GM18867 (cell line): ENCODE results near the gene SERPINB10.

Experiments
- ATAC-seq: cut with Tn5 transposase; IDR thresholded peaks from one replicate; pipeline ENCODE4 v1.9.1; 2021; ENCODE audit warnings: mild to moderate bottlenecking, moderate library complexity; ENCODE audit not compliant: unreplicated experiment

SERPINB10 gene

DNA sequence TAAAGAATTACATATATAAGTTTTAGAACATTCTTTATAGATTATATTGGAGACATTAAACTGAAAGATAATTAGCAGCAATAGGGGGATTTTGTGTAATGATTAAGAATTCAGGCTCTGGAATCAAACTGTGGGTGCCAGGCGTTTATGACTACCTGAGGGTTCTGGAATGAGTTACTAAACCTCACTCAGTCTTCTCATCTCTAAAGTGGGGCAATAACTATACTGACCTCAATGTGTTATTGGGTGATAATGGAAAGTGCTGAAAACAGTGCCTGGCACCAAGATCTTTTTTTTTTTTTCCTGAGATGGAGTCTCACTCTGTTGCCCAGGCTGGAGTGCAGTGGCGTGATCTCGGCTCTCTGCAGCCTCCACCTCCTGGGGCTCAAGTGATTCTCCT, 69.3 kb downstream of the SERPINB10 start:
- no peak for ATAC-seq

DNA sequence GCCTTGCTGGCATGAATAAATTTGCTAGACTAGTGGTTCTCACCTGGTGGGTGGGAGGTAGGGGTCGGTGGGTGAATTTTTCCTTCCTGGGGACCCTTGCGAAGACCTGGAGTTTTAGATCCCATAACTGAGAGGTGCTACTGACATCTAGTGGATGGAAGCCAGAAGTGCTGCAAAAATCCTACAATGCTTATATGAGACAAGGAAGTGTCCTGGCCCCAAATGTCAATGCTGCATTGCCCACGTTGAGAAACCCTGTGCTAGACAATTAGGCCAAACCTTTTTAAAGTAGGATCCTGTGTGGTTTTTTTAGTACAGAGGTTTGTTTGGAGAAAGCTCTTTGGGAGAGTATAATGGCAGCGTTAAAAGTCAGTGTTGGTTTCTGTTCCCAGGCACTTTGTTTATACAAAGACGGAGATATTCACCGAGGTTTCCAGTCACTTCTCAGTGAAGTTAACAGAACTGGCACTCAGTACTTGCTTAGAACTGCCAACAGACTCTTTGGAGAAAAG, 71.7 kb downstream of the SERPINB10 start:
- peak; percentile 87 for ATAC-seq

DNA sequence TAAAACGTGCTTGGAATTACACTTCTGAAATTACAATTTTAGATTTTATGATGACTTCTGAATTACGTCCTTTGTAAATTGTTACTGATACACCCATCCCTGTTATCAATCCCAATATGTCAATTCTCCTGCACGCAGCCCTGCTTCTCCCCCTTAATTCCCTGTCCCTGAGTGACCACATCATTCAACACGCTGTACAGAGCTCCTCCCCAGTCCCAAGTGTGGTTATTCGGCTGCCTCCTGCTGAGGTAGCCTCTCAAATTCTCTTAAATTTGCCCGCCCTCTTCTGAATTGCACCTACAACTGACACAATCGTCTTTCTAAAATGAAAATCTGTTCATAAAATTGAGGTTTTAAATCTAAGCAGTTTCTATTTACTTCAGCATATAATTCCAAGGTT, 72.3 kb downstream of the SERPINB10 start:
- no peak for ATAC-seq

DNA sequence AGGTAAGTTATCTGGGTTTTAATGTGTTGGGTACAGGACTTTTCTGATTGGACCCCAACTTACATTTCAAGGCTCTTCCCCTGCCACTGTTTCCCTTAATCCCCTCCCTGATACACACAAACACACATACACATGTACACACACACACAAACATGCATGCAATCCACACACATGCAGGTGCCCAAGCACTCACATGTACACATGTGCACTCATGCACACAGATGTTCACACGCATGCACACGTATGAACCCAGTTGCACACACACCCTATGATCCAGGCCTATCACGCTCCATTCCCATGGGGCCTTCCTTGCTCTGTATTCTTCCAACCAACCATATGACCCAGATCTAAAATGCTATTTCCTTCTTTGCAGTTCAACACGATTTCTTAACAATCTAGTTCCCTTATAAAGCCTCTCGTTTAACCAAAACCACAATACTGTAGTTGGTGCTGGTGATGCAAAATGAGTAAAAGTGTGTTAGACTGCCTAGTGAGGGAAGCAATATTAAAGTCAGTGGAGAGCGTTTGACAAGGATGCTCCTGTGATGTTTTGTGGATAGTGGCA, 73.2 kb downstream of the SERPINB10 start:
- no peak for ATAC-seq

DNA sequence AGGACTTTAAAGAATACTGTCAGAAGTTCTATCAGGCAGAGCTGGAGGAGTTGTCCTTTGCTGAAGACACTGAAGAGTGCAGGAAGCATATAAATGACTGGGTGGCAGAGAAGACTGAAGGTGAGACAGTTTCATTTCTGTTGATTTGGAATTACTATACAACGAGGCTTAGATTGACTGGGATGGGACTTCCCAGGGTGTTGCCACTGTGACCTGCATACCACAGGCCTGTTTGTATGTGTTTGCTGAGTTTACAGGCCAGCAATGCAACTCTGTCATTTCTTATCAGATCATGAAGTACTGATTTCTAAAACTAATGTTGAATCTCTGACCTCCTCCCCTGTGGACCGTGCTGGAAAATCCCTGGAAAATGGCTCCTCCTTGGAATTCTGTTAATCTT, 74.0 kb downstream of the SERPINB10 start:
- ATAC-seq = no peak

DNA sequence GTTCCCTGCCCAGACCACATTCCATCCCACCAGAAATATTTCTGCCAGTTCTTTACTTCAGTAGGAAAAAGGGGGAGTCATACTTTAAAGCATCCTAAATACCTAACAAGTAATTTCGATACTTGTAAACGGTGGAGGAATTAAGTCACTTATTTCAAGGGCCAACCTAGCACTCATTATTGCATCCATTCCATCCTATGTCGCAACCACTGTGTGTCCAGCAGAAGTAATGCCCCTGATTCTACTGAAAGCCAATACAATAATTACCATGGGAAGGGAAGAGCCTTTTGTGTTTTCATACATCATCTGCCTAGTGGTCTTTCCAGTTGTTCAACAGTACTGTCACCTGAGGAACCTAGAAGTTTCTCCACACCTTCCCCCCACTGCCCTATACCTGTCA, 74.6 kb downstream of the SERPINB10 start:
- no peak for ATAC-seq
